Spleen (tissue), 11 donors: ENCODE measurements around the gene ARIH2. TPM values are rescaled to one million over a fixed set of nuclear protein-coding genes. Genes with fewer than 3 reads are reported as not detected.
A peak's percentile ranks its signal among the peaks of the same experiment; 100 is the strongest.
"Not testable (repeated sequence)": the region's sequence is repeated elsewhere in the genome, so short reads cannot be mapped to it uniquely, and the experiment has no call there.

Experiments used
- DNase-seq: peaks from one replicate; pipeline ENCODE4 v3.0.0-alpha.2; 2020
- H3K27ac ChIP-seq, 8 donors: fragments of 200-600 bp; sonication (generic) in 7 of 8; 1 replicate in 4 of 8; 2 replicates in 4 of 8; pipeline versions ENCODE4 v1.5.0 to v1.8.0; 2016 to 2021; ENCODE audit warnings: inconsistent platforms in 4 of 8, mild to moderate bottlenecking in 4 of 8, moderate library complexity in 1 of 8
- H3K27me3 ChIP-seq, 7 donors: fragments of 200-600 bp; sonication (generic) in 6 of 7; replicated peaks in 1 of 7; 1 replicate in 4 of 7; 2 replicates in 3 of 7; pipeline versions ENCODE4 v1.5.0 to v1.8.0; 2016 to 2021; ENCODE audit warnings: inconsistent platforms in 3 of 7, mild to moderate bottlenecking in 1 of 7
- H3K36me3 ChIP-seq, 6 donors: fragments of 200-600 bp; sonication (generic) in 5 of 6; 1 replicate in 4 of 6; 2 replicates in 2 of 6; pipeline versions ENCODE4 v1.5.0 to v1.8.0; 2016 to 2021; ENCODE audit warnings: inconsistent platforms in 2 of 6
- H3K4me1 ChIP-seq, 6 donors: fragments of 200-600 bp; sonication (generic) in 5 of 6; 1 replicate in 3 of 6; 2 replicates in 3 of 6; pipeline versions ENCODE4 v1.5.0 to v1.8.0; 2016 to 2021; ENCODE audit warnings: inconsistent platforms in 3 of 6
- H3K4me3 ChIP-seq, 8 donors: fragments of 200-600 bp; sonication (generic) in 7 of 8; 1 replicate in 4 of 8; 2 replicates in 4 of 8; pipeline versions ENCODE4 v1.5.0 to v1.8.0; 2016 to 2021; ENCODE audit warnings: inconsistent platforms in 4 of 8, mild to moderate bottlenecking in 4 of 8, moderate library complexity in 2 of 8
- H3K9me3 ChIP-seq, 8 donors: fragments of 200-600 bp; sonication (generic) in 7 of 8; 1 replicate in 4 of 8; 2 replicates in 4 of 8; pipeline versions ENCODE4 v1.5.0 to v1.8.0; 2016 to 2021; ENCODE audit warnings: inconsistent platforms in 4 of 8
- CTCF ChIP-seq, 11 experiments: fragments of 200-600 bp in 7 of 11; fragments of 450-650 bp in 4 of 11; sonication (generic) in 4 of 11; IDR thresholded peaks in 8 of 11; conservative IDR thresholded peaks in 3 of 11; 1 replicate in 7 of 11; 2 replicates in 4 of 11; pipeline versions ENCODE4 v1.4.0 to v1.8.0; 2016 to 2021; ENCODE audit warnings: antibody characterized with exemption in 11 of 11, inconsistent platforms in 4 of 11, mild to moderate bottlenecking in 1 of 11
- POLR2A ChIP-seq, 3 donors: fragments of 450-650 bp; IDR thresholded peaks; one replicate each; pipeline ENCODE4 v1.5.1; 2017; ENCODE audit warnings: antibody characterized with exemption in 3 of 3, mild to moderate bottlenecking in 1 of 3
- POLR2AphosphoS5 ChIP-seq, 3 donors: sonication (generic); formaldehyde crosslinking; IDR thresholded peaks; one replicate each; pipeline ENCODE4 v1.5.1; 2017; ENCODE audit warnings: antibody characterized with exemption in 3 of 3
- WGBS, 5 donors: extraction: QIAGEN DNeasy Blood & Tissue Kit in 3 of 5; methylation state at CpG; one replicate each; pipeline versions ENCODE4 v1.1.5 to v1.1.7; 2013 to 2018; 5-methylcytosine and 5-hydroxymethylcytosine counted together
- intact Hi-C: fragments of 100-400 bp; cut with DNase I; formaldehyde crosslinking; loops from one replicate; pipeline ENCODE4 v1.15.0; 2023; ENCODE audit warnings: low total_unique reads
- polyA plus RNA-seq, 3 donors: library from polyadenylated mRNA; stranded (reverse); fragments of 200-250 nt; gene quantifications; one replicate each; pipeline ENCODE4 v1.2.1, GENCODE V29; 2013
- total RNA-seq, 7 donors: library from RNA; depleted of rRNA in 3 of 7; stranded (reverse); fragments of >200 nt in 3 of 7; fragmentation: NEBNext Ultra II Directional in 4 of 7; extraction: Animal tissue kit (Norgen Biotek cat#: 25700) in 4 of 7; gene quantifications; one replicate each; pipeline versions ENCODE4 v1.1.0 to v1.2.1, GENCODE V29; 2016 to 2021
- donor health status: healthy with polysubstance abuse.
- donor health status: DM: no; HTN: no; CAD: no; lungs with moderate emphysema.
- donor health status: DM: no; HTN: no; CAD: no.
- donor health status: Bipolar disorder and iron deficiency.
- donor health status: healthy.
- donor health status: DM: no; HTN: no; CAD: no.
- donor health status: DM: yes; HTN: yes; CAD: no.

ARIH2 gene
- total and polyA plus RNA-seq, 10 donors, result 25.2 to 112 (median 94.5) TPM

- Histone ChIP-seq H3K27me3 (no peaks in the 10 kb centered on the region), H3K36me3 (peaks cover 0 to 34% (median 13%) of the 10 kb centered on the region in 6 donors), H3K9me3 (no peaks in the 10 kb centered on the region), H3K27ac (peak overlapping the region; percentile 93 to 98 (median 95)), H3K4me1 (peaks cover 19 to 63% (median 42%) of the 10 kb centered on the region in 6 donors), H3K4me3 (peak overlapping the region; percentile 74 to 90 (median 80))
- TF ChIP-seq POLR2AphosphoS5 (IDR thresholded peaks at IDR 0.05), result no peak
- no peak for TF ChIP-seq POLR2A (IDR thresholded peaks at IDR 0.05)
- TF ChIP-seq CTCF (IDR thresholded peaks at IDR 0.05 in 8 of 11, conservative IDR thresholded peaks at IDR 0.05 in 3 of 11), result peak in 2 of 11 experiments; percentile 13 to 26
- peak; percentile 97 for DNase-seq
- 16 to 26% (median 18%) methylated on average over 30 to 41 of the region's 41 CpGs for WGBS, 5 donors
- intact Hi-C loops, result no loop called here
Measured at GRCh38 chr3:49007771-49008528, 89.3 kb downstream of the ARIH2 start.

- H3K27me3 ChIP-seq, DNase-seq, intact Hi-C loops, H3K9me3 ChIP-seq: not testable (repeated sequence)
- Histone ChIP-seq H3K36me3 (peaks cover 0 to 41% (median 18%) of the 10 kb centered on the region in 6 donors), H3K4me3 (peak overlapping the region in 4 of 8 donors; percentile 77 to 88 (median 80)), H3K4me1 (peaks cover 22 to 70% (median 45%) of the 10 kb centered on the region in 6 donors), H3K27ac (peak overlapping the region in 7 of 8 donors; percentile 93 to 98 (median 95))
- WGBS, 5 donors, result 90 to 96% (median 93%) methylated on average over 5 of the region's 5 CpGs
Measured at GRCh38 chr3:49008627-49009026, 90.0 kb downstream of the ARIH2 start.

GRCh38 chr3:49009396-49009795, 90.8 kb downstream of the ARIH2 start:
- H3K9me3 ChIP-seq, result no peaks in the 10 kb centered on the region
- peaks cover 0 to 48% (median 25%) of the 10 kb centered on the region in 6 donors for H3K36me3 ChIP-seq
- 82 to 96% (median 86%) methylated on average over 3 of the region's 3 CpGs for WGBS, 5 donors
- H3K4me1 ChIP-seq, result peaks cover 22 to 78% (median 49%) of the 10 kb centered on the region in 6 donors
- no peak overlapping the region for H3K4me3 ChIP-seq
- no peaks in the 10 kb centered on the region for H3K27me3 ChIP-seq
- no peak for DNase-seq
- no peak overlapping the region for H3K27ac ChIP-seq
- TF ChIP-seq CTCF (IDR thresholded peaks at IDR 0.05 in 8 of 11, conservative IDR thresholded peaks at IDR 0.05 in 3 of 11), result no peak
- TF ChIP-seq POLR2AphosphoS5 (IDR thresholded peaks at IDR 0.05), result no peak
- TF ChIP-seq POLR2A (IDR thresholded peaks at IDR 0.05), result no peak
- intact Hi-C loops, result no loop called here

- Histone ChIP-seq H3K4me1 (peaks cover 26 to 81% (median 47%) of the 10 kb centered on the region in 6 donors), H3K27ac (peak overlapping the region in 5 of 8 donors; percentile 10 to 48 (median 22)), H3K9me3 (no peaks in the 10 kb centered on the region), H3K27me3 (no peaks in the 10 kb centered on the region), H3K36me3 (peaks cover 0 to 76% (median 44%) of the 10 kb centered on the region in 6 donors), H3K4me3 (no peak overlapping the region)
- no peak for DNase-seq
- 58 to 86% (median 81%) methylated on average over 6 to 17 of the region's 17 CpGs for WGBS, 5 donors
- TF ChIP-seq POLR2A (IDR thresholded peaks at IDR 0.05) (no peak), POLR2AphosphoS5 (IDR thresholded peaks at IDR 0.05) (no peak), CTCF (IDR thresholded peaks at IDR 0.05 in 8 of 11, conservative IDR thresholded peaks at IDR 0.05 in 3 of 11) (no peak)
- intact Hi-C loops, result no loop called here
Measured at GRCh38 chr3:49012441-49013017, 93.9 kb downstream of the ARIH2 start.
